NOMO-1 (cell line): ENCODE results near the gene SLC12A7.
"Not testable (repeated sequence)": the region's sequence is repeated elsewhere in the genome, so short reads cannot be mapped to it uniquely, and the experiment has no call there.

ENCODE experiments used
- DNase-seq, 2 experiments: peaks; one replicate each; lab custom pipeline; 2025; ENCODE audit not compliant: unreplicated experiment in 2 of 2; lab: John Stamatoyannopoulos, UW

Gene SLC12A7

GRCh38 chr5:1065891-1066650, 45.8 kb downstream of the SLC12A7 start:
- DNase-seq: no peak

- no peak for DNase-seq
Observed at GRCh38 chr5:1065143-1065750, 46.6 kb downstream of the SLC12A7 start.

GRCh38 chr5:1064383-1065142, 47.3 kb downstream of the SLC12A7 start:
- no peak for DNase-seq

GRCh38 chr5:1063661-1064382, 48.0 kb downstream of the SLC12A7 start:
- DNase-seq: no peak

- DNase-seq: no peak
Observed at GRCh38 chr5:1062761-1063568, 48.9 kb downstream of the SLC12A7 start.

- no peak for DNase-seq
Observed at GRCh38 chr5:1061916-1062315, 49.9 kb downstream of the SLC12A7 start.

GRCh38 chr5:1061292-1061691, 50.6 kb downstream of the SLC12A7 start:
- DNase-seq: not testable (repeated sequence)

- no peak for DNase-seq
Observed at GRCh38 chr5:1060535-1060981, 51.3 kb downstream of the SLC12A7 start.

- no peak for DNase-seq
Observed at GRCh38 chr5:1059884-1060263, 52.0 kb downstream of the SLC12A7 start.

- DNase-seq: no peak
Observed at GRCh38 chr5:1058988-1059883, 52.6 kb downstream of the SLC12A7 start.

- no peak for DNase-seq
Observed at GRCh38 chr5:1058083-1058945, 53.5 kb downstream of the SLC12A7 start.

- no peak for DNase-seq
Observed at GRCh38 chr5:1057485-1058082, 54.3 kb downstream of the SLC12A7 start.

- no peak for DNase-seq
Observed at GRCh38 chr5:1056611-1057484, 55.0 kb downstream of the SLC12A7 start.

GRCh38 chr5:1055896-1056610, 55.8 kb downstream of the SLC12A7 start:
- no peak for DNase-seq

GRCh38 chr5:1054799-1055775, 56.8 kb downstream of the SLC12A7 start:
- no peak for DNase-seq
